ENCODE data around the gene ASGR2. TPM values are rescaled to one million over a fixed set of nuclear protein-coding genes. Genes with fewer than 3 reads are reported as not detected.

Gene ASGR2
- total RNA-seq, 4 donors from 2014 or later = 1.6 to 2.2 TPM; not detected in 2

DNA sequence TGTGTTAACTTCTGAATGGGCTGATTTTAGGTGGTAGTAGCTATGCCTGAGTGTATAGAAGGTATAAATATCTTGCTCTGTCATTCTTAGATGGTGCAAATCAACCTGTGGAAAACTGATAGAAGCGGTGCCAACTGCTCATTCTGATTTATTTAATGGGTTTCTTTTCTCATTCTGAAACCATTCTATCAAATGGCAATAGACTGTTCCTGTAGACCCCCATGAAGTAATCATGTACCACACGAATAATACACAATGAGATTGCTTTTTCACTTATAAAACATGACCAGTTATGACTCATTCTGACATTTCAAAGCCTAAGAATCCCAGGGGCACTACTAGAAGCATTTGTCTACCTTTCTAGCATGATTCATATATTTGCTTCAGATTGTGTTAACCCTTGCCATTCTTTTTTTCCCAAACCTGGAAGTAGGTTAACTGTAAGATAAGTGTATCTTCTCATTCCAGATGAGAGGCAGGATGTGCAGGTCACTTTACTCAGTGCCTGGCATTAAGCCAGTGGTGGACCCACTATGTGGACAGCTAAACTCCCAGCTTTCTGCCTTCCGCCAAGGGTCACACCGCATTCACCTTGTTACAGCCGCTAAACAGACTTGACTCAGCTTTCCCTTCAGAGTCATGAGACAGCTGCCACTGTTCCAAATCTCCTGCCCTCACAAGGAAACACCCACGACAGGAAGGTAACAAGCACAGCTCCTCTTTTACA lies 54.3 kb downstream of the ASGR2 start:
- Histone ChIP-seq H3K4me1 (no peaks in the 10 kb centered on the region), H3K4me3 (no peak overlapping the region), H3K27me3 (peaks cover 0 to 3% (median 0%) of the 10 kb centered on the region in 3 donors), H3K27ac (no peak overlapping the region), H3K9me3 (no peaks in the 10 kb centered on the region), H3K36me3 (no peaks in the 10 kb centered on the region)
- in situ Hi-C loops (cut with MboI; ENCODE audit: low sequenced_read_pairs in 4 of 4) (no loop called here), intact Hi-C loops (cut with DNase I; ENCODE audit: low total_unique reads) (no loop called here)
- TF ChIP-seq, protein P1, sequence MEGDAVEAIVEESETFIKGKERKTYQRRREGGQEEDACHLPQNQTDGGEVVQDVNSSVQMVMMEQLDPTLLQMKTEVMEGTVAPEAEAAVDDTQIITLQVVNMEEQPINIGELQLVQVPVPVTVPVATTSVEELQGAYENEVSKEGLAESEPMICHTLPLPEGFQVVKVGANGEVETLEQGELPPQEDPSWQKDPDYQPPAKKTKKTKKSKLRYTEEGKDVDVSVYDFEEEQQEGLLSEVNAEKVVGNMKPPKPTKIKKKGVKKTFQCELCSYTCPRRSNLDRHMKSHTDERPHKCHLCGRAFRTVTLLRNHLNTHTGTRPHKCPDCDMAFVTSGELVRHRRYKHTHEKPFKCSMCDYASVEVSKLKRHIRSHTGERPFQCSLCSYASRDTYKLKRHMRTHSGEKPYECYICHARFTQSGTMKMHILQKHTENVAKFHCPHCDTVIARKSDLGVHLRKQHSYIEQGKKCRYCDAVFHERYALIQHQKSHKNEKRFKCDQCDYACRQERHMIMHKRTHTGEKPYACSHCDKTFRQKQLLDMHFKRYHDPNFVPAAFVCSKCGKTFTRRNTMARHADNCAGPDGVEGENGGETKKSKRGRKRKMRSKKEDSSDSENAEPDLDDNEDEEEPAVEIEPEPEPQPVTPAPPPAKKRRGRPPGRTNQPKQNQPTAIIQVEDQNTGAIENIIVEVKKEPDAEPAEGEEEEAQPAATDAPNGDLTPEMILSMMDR (IDR thresholded peaks at IDR 0.05 in 4 of 5, conservative IDR thresholded peaks at IDR 0.05 in 1 of 5) = no peak
- TF ChIP-seq POLR2A (IDR thresholded peaks at IDR 0.05) = no peak
- DNase-seq = no peak
- no peak for ATAC-seq

DNA sequence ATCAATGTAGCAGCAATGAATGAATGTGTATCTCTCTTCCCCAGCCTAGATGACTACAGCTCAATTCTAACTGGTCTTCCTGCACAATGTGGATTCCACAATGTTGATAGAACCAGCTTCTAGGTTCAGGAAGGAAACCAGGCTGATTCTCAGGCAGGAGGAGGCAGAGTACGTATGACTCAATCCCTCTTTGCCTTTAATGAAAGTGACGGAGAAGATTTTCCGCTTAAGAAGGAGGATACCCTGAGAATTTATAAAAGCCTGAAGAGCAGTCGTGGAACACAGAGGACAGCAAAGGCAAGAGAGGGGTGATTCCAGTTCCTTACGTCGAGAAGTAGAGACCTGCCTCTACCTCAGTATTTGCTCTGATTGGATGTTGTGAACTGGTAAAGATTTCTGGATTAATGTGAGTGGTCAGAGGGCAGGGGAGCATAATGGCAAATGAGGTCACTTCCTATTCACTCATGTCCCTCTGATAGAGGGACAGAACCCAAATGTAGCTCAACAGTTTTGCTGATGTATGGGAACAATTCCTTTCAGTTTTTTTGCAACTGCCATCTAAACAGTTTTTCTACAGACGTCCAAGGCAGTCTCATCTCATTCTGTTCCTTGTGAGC lies 55.7 kb downstream of the ASGR2 start:
- Histone ChIP-seq H3K27ac (no peak overlapping the region), H3K4me1 (no peaks in the 10 kb centered on the region), H3K36me3 (no peaks in the 10 kb centered on the region), H3K27me3 (peaks cover 0 to 3% (median 0%) of the 10 kb centered on the region in 3 donors), H3K4me3 (no peak overlapping the region), H3K9me3 (no peaks in the 10 kb centered on the region)
- intact Hi-C loops (cut with DNase I; ENCODE audit: low total_unique reads) = no loop called here
- in situ Hi-C loops (cut with MboI; ENCODE audit: low sequenced_read_pairs in 4 of 4) = no loop called here
- DNase-seq (no peak), ATAC-seq (no peak)
- TF ChIP-seq POLR2A (IDR thresholded peaks at IDR 0.05) = no peak
- TF ChIP-seq, protein P1 (IDR thresholded peaks at IDR 0.05 in 4 of 5, conservative IDR thresholded peaks at IDR 0.05 in 1 of 5) = no peak

DNA sequence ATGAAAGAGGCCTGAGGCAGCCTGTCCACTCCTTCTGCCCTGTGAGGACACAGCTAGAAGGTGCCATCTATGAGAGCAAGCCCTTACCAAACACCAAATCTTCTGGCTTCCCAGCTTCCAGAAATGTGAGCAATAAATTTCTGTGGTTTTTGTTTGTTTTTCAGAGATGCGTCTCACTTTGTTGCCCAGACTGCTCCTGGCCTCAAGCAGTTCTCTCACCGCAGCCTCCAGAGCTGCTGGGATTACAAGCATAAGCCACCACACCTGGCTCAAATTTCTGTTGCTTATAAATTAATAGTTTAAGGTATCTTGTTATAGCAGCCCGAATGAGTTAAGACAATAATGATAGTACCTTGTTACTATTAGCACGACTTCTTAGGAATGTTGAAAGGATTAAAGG lies 58.2 kb downstream of the ASGR2 start:
- no peak for ATAC-seq
- intact Hi-C loops (cut with DNase I; ENCODE audit: low total_unique reads) = no loop called here
- in situ Hi-C loops (cut with MboI; ENCODE audit: low sequenced_read_pairs in 4 of 4) = no loop called here
- DNase-seq = no peak
- Histone ChIP-seq H3K36me3 (no peaks in the 10 kb centered on the region), H3K4me1 (no peaks in the 10 kb centered on the region), H3K27me3 (peaks cover 0 to 3% (median 0%) of the 10 kb centered on the region in 3 donors), H3K27ac (no peak overlapping the region), H3K9me3 (no peaks in the 10 kb centered on the region), H3K4me3 (no peak overlapping the region)
- TF ChIP-seq POLR2A (IDR thresholded peaks at IDR 0.05) = no peak
- TF ChIP-seq, protein P1 (IDR thresholded peaks at IDR 0.05 in 4 of 5, conservative IDR thresholded peaks at IDR 0.05 in 1 of 5) = no peak

Other genes starting within 250 kb of the ASGR2 start
- gene ALOX12, start 118.8 kb downstream of the ASGR2 start, total RNA-seq = not detected
- gene RNASEK, start 102.2 kb downstream of the ASGR2 start, total RNA-seq = 100 to 1,000 TPM; 181 to 201 (median 190) TPM
- gene BCL6B, start 91.8 kb downstream of the ASGR2 start, total RNA-seq = 1 to 10 TPM; 1.2 to 3.9 (median 2.1) TPM
- gene SLC16A13, start 78.8 kb downstream of the ASGR2 start, total RNA-seq = under 1 TPM in 2 of 4 donors, not detected in 2; 0.36 to 0.49 TPM
- under 1 TPM in 2 of 4 donors, not detected in 2; 0.31 to 0.78 TPM for gene SLC16A11, start 70.7 kb downstream of the ASGR2 start, total RNA-seq
- gene CLEC10A, start 34.6 kb downstream of the ASGR2 start, total RNA-seq = 1 to 10 TPM in 3 of 4 donors, not detected in 1; 1.3 to 2.8 (median 2.3) TPM
- 1 to 10 TPM in 1 of 4 donors, under 1 TPM in 1, not detected in 2; 0.81 to 1.8 TPM for gene ASGR1, start 64.5 kb upstream of the ASGR2 start, total RNA-seq
- 1 to 10 TPM; 3.5 to 6.7 (median 5.3) TPM for gene DLG4, start 105.0 kb upstream of the ASGR2 start, total RNA-seq
- gene ACADVL, start 105.1 kb upstream of the ASGR2 start, total RNA-seq = 1,000 to 10,000 TPM in 3 of 4 donors, 100 to 1,000 TPM in 1; 771 to 1,217 (median 1,086) TPM
- gene DVL2, start 119.7 kb upstream of the ASGR2 start, total RNA-seq = 10 to 100 TPM; 15.5 to 22.6 (median 20.5) TPM
- 10 to 100 TPM; 16.9 to 31.8 (median 24.1) TPM for gene PHF23, start 124.6 kb upstream of the ASGR2 start, total RNA-seq
- 100 to 1,000 TPM; 207 to 626 (median 258) TPM for gene GABARAP, start 127.6 kb upstream of the ASGR2 start, total RNA-seq
- 100 to 1,000 TPM in 3 of 4 donors, 10 to 100 TPM in 1; 71.5 to 150 (median 111) TPM for gene CTDNEP1, start 136.9 kb upstream of the ASGR2 start, total RNA-seq
- gene ELP5, start 137.4 kb upstream of the ASGR2 start, total RNA-seq = 10 to 100 TPM; 13.3 to 52.7 (median 26.7) TPM
- 1 to 10 TPM in 1 of 4 donors, under 1 TPM in 1, not detected in 2; 0.46 to 5.1 TPM for gene CLDN7, start 147.7 kb upstream of the ASGR2 start, total RNA-seq
- 100 to 1,000 TPM; 148 to 310 (median 227) TPM for gene SLC2A4, start 166.9 kb upstream of the ASGR2 start, total RNA-seq
- 1 to 10 TPM in 1 of 4 donors, under 1 TPM in 2, not detected in 1; 0.42 to 2.2 (median 0.46) TPM for gene YBX2, start 179.8 kb upstream of the ASGR2 start, total RNA-seq
- 100 to 1,000 TPM; 115 to 384 (median 273) TPM for gene EIF5A, start 192.8 kb upstream of the ASGR2 start, total RNA-seq
- 100 to 1,000 TPM; 135 to 240 (median 169) TPM for gene GPS2, start 200.5 kb upstream of the ASGR2 start, total RNA-seq
- gene NEURL4, start 214.5 kb upstream of the ASGR2 start, total RNA-seq = 10 to 100 TPM; 21.8 to 26.7 (median 23.5) TPM
- gene ACAP1, start 221.7 kb upstream of the ASGR2 start, total RNA-seq = 10 to 100 TPM in 1 of 4 donors, 1 to 10 TPM in 1, under 1 TPM in 2; 0.22 to 16.3 (median 1.7) TPM
- gene KCTD11, start 237.3 kb upstream of the ASGR2 start, total RNA-seq = 1 to 10 TPM; 3.6 to 7.0 (median 4.6) TPM
- not detected for gene TMEM95, start 240.3 kb upstream of the ASGR2 start, total RNA-seq